Endometrial microvascular endothelial cells (primary cell): Measurements from ENCODE around the gene DNAJC8. TPM values are rescaled to one million over a fixed set of nuclear protein-coding genes. Genes with fewer than 3 reads are reported as not detected.

ENCODE experiments used
- in situ Hi-C: cut with HindIII; loops from 2 replicates; pipeline ENCODE4 v1.10.0; 2017; ENCODE audit warnings: low sequenced_read_pairs, low pct_unique_long_range_greater_than_20kb; ENCODE audit errors: inconsistent ontology term
- total RNA-seq: library from RNA; depleted of rRNA; stranded (reverse); fragments of >200 nt; gene quantifications from one replicate; pipeline ENCODE4 v1.2.3, GENCODE V29; 2015; ENCODE audit errors: inconsistent ontology term

DNAJC8 gene
- total RNA-seq, 1 donor from 2014 or later: 57.1 TPM

DNA sequence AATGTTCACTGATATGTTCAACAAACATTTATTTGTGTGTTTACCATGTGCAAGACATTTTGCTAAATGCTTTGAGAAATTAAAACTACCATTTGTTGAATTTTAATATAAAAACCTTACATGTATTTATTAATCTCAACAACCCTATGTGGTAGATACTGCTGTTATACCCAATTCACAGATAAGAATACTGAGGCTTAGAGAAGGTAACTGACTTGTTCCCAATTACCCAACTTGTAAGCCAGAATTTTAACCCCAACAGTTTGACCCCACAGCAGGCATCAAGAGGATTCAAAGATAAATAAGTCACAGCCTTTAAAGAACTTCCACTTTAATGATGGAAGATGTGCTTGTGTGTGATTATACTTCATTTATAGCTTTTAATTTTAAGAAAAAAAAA, 3.7 kb downstream of the DNAJC8 start:
- in situ Hi-C loops: no loop called here

DNA sequence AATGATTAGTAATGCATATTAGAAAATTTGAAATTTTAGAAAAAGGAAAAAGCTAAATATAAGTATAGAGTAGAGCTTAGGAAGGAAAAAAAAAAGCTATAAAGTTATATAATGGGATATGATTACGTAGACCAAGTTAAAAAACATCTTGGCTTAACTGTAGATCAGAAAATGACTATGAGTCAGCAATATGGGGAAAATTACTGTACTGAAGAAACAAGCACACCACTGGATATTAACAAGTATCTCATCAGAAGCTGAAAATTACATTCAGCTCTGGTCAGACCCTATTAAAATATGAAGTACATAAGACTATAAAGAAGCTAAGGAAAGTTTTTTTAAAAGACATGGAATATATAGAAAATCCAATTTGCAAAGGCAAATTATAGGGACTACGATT, 19.5 kb downstream of the DNAJC8 start:
- in situ Hi-C loops: no loop called here

DNA sequence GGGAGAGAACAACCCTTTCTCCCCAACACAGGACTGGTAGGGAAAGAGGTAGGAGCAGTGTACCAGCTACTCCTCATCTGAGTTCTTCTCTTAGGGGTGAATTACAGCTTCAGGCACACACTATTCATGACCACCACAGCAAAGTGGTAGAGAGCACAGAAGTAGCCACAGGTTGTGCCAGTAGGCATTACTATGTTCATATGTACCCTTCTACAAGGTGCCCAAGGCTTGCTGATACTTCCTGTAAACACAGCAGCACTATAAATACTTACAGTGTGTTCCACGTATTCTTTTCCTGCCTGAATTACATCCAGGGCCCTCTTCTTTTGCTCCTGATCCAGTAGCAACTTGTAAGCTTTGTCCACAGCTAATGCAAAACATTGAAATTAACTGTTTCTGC, 23.1 kb downstream of the DNAJC8 start:
- in situ Hi-C loops: no loop called here

GRCh38 chr1:28208818-28209441, 23.9 kb downstream of the DNAJC8 start:
- in situ Hi-C loops: no loop called here

DNA sequence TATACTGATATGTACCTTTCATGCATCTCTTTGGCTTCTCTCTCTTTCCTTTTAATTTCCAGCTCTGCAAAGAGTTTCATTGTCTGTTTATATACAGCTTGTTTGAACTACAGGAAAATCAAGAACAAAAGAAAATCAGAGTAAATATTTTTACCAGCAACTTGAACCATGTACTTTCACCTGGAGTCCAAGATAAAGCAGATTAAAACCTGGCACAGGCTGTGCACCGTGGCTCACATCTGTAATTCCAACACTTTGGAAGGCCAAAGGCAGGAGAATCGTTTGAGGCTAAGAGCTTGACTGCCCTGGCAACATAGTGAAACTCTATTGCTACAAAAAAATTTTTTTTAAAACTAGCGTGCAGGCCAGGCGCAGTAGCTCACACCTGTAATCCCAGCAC, 27.6 kb downstream of the DNAJC8 start:
- in situ Hi-C loops: no loop called here

- in situ Hi-C loops: no loop called here
Observed at GRCh38 chr1:28200234-28200873, 32.5 kb downstream of the DNAJC8 start.

DNA sequence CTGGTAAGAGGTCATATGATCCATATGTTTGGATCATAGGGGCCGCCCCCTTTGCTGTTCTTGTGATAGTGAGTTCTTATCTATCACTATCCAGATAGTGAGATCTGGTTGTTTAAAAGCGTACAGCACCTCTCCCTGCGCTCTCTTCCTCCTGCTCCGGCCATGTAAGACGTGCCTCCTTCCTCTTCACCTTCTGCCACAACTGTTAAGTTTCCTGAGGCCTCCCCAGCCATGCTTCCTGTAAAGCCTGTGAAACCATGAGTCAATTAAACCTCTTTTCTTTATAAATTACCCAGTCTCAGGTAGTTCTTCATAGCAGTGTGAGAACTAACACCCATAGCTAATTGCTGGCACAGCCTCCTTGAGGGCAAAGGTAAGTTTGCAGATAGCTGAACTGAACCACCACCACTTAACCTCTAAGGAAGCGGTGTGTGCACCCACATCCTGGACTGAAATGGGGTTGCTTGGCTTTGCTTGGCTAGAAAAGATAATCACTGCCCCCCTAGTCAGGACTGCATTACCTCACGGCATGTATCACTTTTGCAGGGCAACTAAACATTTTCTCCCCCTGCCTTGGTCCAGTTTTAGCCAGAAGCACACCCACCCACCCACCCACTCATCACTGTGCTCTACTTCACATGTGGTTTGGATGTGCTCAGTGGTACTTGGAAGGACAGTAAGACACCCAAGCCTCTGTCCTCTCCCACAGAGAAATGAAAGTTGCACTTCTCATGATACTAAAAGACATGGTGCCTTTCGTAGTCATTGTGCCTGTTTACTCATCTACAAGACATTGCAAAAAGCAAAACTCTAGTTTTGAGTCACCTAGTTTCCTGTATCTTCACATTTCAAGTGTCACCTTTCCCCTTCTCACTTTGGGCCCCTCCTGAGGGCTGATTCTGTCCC, 33.2 kb downstream of the DNAJC8 start:
- in situ Hi-C loops: no loop called here

DNA sequence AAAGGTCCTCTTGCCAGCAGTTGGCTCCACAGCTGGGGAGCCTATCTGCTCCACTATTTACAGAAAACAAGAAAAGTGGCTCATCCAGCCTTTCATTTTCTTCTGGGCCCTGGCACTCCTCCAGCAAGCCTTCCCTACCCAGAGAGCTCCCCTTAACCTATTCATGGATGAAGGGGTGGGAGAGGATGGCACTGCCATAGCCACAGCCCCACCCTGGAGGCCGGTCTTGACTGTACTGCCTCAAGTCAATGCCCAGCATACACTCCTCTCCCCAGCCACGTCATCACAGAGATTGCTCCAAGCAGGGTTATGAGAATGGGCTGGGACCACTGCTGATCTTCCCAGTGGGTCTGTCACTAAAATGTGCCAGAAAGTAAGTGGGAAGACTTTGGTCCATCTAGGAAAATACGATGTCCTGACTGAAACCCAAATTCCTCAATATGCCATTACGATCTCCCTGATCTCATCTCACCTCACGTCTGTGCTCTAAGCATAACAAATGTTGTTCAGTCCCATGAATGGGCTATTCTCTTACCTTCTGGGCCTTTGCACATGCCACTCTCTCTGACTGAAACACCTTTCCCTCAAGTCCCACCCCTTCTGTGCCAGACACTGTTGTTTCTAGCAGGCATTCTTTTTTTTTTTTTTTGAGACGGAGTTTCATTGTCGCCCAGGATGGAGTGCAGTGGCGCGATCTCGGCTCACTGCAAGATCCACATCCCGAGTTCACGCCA, 35.0 kb downstream of the DNAJC8 start:
- in situ Hi-C loops: no loop called here

GRCh38 chr1:28196330-28196729, 36.5 kb downstream of the DNAJC8 start:
- in situ Hi-C loops: no loop called here

DNA sequence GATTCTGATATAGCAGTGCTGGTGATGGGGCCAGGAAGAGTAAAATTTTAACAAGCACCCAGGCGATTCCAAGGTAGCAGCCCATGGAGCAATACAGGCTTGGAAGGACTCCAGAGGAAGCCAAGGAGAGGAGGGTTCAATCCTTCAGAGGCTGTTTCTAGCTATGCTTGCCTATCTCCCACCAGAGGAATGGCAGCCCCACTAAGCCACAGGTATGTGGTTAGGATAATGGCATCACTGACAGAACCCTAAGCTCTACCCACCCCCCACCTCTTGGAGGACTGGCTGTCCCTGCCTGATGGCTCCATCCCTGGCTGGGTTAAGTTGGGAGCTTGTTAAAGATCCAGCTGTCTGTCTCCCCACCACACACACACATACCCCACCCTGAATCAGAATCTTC, 37.0 kb downstream of the DNAJC8 start:
- in situ Hi-C loops: no loop called here

- in situ Hi-C loops: no loop called here
Observed at GRCh38 chr1:28194326-28195035, 38.3 kb downstream of the DNAJC8 start.

DNA sequence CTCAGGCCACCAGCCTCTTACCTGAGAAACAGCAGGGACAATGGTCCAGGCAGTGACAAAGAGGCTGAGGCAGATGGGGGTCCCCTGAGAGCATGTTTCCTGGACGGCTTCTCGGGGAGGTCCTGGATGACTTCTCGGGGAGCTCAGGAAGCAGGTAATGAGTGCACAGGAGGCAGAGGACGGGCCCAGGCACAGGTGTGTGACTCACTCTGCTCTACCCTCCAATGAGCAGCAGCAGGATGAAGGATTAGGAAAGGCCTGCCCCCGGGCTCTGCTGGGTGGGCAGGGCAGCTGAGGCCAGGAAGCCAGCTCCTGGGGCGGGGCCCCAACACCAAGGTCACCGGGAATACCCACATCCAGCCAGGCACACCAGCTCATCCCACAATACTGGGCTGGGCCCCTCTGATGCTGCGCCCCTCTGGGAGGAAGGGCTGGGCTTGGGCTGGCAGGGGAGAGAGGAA, 39.1 kb downstream of the DNAJC8 start:
- in situ Hi-C loops: no loop called here

GRCh38 chr1:28190996-28191645, 41.7 kb downstream of the DNAJC8 start:
- in situ Hi-C loops: no loop called here

DNA sequence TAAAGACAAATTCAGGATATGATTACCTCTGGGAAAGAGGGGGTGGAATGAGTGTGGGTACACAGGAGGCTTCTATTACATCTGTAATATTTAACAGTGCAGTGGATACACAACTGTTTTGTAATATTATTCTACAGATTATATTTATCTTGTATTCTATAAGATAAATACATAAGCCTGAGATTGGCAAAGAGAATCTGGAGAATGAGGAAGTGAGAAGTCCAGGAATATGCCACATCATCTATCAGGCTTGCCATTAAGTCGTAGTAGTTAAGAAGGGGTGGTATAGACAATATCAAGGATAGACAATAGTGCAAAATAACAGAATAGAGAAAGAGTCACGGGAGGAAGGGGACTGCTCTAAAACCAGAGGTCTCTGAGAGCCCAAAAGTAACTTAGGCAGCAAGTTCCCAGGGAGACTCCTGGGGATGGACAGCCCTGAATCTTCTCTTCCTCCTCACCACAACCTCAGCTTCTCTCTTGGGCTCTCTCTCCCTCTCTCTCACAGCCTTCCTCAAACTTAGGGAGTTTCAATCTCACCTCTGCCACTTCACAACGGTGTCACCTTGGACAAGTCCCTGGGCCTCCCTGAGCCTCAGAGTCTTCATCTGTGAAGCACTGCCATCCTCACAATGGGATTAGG, 42.4 kb downstream of the DNAJC8 start:
- in situ Hi-C loops: no loop called here

- in situ Hi-C loops: no loop called here
Observed at GRCh38 chr1:28185071-28185470, 47.8 kb downstream of the DNAJC8 start.

DNA sequence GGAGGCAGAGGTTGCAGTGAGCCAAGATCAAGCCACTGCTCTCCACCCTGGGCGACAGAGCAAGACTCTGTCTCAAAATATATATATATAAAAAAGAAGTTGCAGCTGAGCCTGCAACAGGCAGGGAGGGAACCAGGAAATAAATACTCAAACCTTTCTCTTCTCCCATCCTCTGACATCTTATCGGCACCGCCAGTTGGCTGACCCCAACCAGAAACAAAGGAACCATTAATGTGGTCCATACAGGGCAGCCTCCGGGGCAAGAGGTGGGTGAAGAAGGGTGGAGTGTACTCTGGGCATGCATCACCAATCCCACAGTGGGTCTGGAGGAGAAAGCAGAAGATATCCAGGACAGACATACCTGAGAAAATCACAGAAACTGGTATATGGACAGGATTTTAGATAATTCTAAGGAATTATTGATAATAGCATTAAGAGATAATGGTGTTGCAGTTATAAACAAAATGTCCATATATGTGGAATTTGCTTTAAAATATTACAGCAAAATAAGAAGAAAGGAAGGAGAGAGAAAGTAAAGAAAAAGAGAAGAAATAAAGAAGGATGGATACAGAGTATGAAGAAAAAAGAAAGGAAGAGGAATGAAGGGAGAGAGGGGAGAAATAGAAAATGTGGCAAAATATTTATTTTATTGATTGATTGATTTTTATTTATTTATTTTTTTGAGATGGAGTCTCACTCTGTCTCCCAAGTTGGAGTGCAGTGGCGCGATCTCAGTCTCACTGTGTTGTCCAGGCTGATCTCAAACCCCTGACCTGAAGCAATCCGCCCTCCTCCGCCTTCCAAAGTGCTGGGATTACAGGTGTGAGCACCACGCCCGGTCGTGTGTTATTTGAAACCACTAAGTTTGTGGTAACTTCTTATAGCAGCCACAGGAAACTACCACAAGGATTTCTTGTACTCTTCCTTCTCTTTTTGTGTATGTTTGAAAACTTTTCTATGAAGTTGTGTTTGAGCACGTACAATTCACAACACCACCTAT, 52.2 kb downstream of the DNAJC8 start:
- in situ Hi-C loops: no loop called here
